Stimulated activated CD4-positive, alpha-beta T cell treated with anti-CD3 and anti-CD28 coated beads, Interleukin-4, amount 100 ng/mL, for 4 hours (primary cell): ENCODE measurements around the gene KCNG2.

Experiments used
- DNase-seq, 2 experiments: peaks; one replicate each; pipeline ENCODE4 v3.0.0-alpha.2; 2020

KCNG2 gene

GRCh38 chr18:79927607-79928562 is 130.1 kb downstream of the KCNG2 start:
- no peak for DNase-seq

GRCh38 chr18:79928563-79928960 is 130.8 kb downstream of the KCNG2 start:
- DNase-seq, result no peak

- no peak for DNase-seq
These were observed 132.4 kb downstream of the KCNG2 start for GRCh38 chr18:79930020-79930642.

GRCh38 chr18:79931475-79931874 is 133.7 kb downstream of the KCNG2 start:
- DNase-seq, result no peak

GRCh38 chr18:79932907-79933306 is 135.2 kb downstream of the KCNG2 start:
- DNase-seq, result no peak

- DNase-seq, result no peak
These were observed 136.0 kb downstream of the KCNG2 start for GRCh38 chr18:79933765-79934164.

GRCh38 chr18:79934311-79935097 is 136.8 kb downstream of the KCNG2 start:
- no peak for DNase-seq

GRCh38 chr18:79935098-79935480 is 137.4 kb downstream of the KCNG2 start:
- no peak for DNase-seq

- DNase-seq, result no peak
These were observed 137.8 kb downstream of the KCNG2 start for GRCh38 chr18:79935499-79935898.

- no peak for DNase-seq
These were observed 138.2 kb downstream of the KCNG2 start for GRCh38 chr18:79935925-79936324.

- no peak for DNase-seq
These were observed 138.9 kb downstream of the KCNG2 start for GRCh38 chr18:79936641-79937040.

GRCh38 chr18:79937103-79937860 is 139.5 kb downstream of the KCNG2 start:
- DNase-seq, result no peak

GRCh38 chr18:79938196-79938595 is 140.5 kb downstream of the KCNG2 start:
- DNase-seq, result no peak

GRCh38 chr18:79939096-79939495 is 141.4 kb downstream of the KCNG2 start:
- DNase-seq, result no peak

GRCh38 chr18:79940126-79940813 is 142.5 kb downstream of the KCNG2 start:
- no peak for DNase-seq

GRCh38 chr18:79940814-79941472 is 143.2 kb downstream of the KCNG2 start:
- no peak for DNase-seq

- DNase-seq, result no peak
These were observed 143.9 kb downstream of the KCNG2 start for GRCh38 chr18:79941473-79942119.

GRCh38 chr18:79942211-79942610 is 144.5 kb downstream of the KCNG2 start:
- no peak for DNase-seq

GRCh38 chr18:79942786-79943607 is 145.3 kb downstream of the KCNG2 start:
- no peak for DNase-seq

GRCh38 chr18:79943608-79944125 is 145.9 kb downstream of the KCNG2 start:
- DNase-seq, result no peak
